IPS-NIHi11 (cell line): ENCODE data around the gene SPDYE16.
A peak's percentile ranks its signal among the peaks of the same experiment; 100 is the strongest.
"Not testable (repeated sequence)": the region's sequence is repeated elsewhere in the genome, so short reads cannot be mapped to it uniquely, and the experiment has no call there.

Experiments
- DNase-seq: peaks from one replicate; pipeline ENCODE4 v3.0.0; 2012; ENCODE audit warnings: mixed read lengths, low spot score

SPDYE16 gene

GRCh38 chr7:76549025-76549854, 6.1 kb upstream of the SPDYE16 start:
- DNase-seq: peak; percentile 78

- DNase-seq: not testable (repeated sequence)
These were observed 11.5 kb downstream of the SPDYE16 start for GRCh38 chr7:76531643-76532042.

- DNase-seq: not testable (repeated sequence)
These were observed 16.9 kb downstream of the SPDYE16 start for GRCh38 chr7:76526183-76526582.

- not testable (repeated sequence) for DNase-seq
These were observed 26.2 kb downstream of the SPDYE16 start for GRCh38 chr7:76516932-76517331.

GRCh38 chr7:76515999-76516443, 27.1 kb downstream of the SPDYE16 start:
- DNase-seq: peak; percentile 0

- peak; percentile 9 for DNase-seq
These were observed 27.9 kb downstream of the SPDYE16 start for GRCh38 chr7:76514926-76515771.

GRCh38 chr7:76513817-76514799, 29.0 kb downstream of the SPDYE16 start:
- DNase-seq: no peak

- peak; percentile 68 for DNase-seq
These were observed 29.9 kb downstream of the SPDYE16 start for GRCh38 chr7:76512941-76513816.

- not testable (repeated sequence) for DNase-seq
These were observed 30.9 kb downstream of the SPDYE16 start for GRCh38 chr7:76511911-76512885.

GRCh38 chr7:76511200-76511910, 31.7 kb downstream of the SPDYE16 start:
- not testable (repeated sequence) for DNase-seq

- DNase-seq: peak; percentile 81
These were observed 32.9 kb downstream of the SPDYE16 start, which contains the start of gene UPK3B for GRCh38 chr7:76509931-76510877. Gene UPK3B (plus strand): TSS chr7:76510552. CDS start chr7:76510653, 101 bp downstream.

GRCh38 chr7:76507723-76508406, 35.2 kb downstream of the SPDYE16 start:
- DNase-seq: no peak

- not testable (repeated sequence) for DNase-seq
These were observed 36.5 kb downstream of the SPDYE16 start for GRCh38 chr7:76506643-76507042.

- no peak for DNase-seq
These were observed 37.0 kb downstream of the SPDYE16 start for GRCh38 chr7:76506081-76506440.

- DNase-seq: no peak
These were observed 37.7 kb downstream of the SPDYE16 start for GRCh38 chr7:76505168-76506080.
